SK-N-SH (cell line): Measurements from ENCODE around the gene EEF1AKMT3. TPM values are rescaled to one million over a fixed set of nuclear protein-coding genes. Genes with fewer than 3 reads are reported as not detected.

Experiments
- CTCF ChIA-PET: fragments of 300-600, 350-600 bp; formaldehyde crosslinking; extraction: SDS; loops from one replicate; lab custom pipeline; 2021; lab: Yijun Ruan, JAX
- POLR2A ChIA-PET: fragments of 350-600 bp; sonication (Branson Sonifier 250); formaldehyde crosslinking; extraction: SDS; loops from one replicate; lab custom pipeline; 2020; ENCODE audit warnings: antibody characterized with exemption, inconsistent platforms; lab: Yijun Ruan, JAX
- DNase-seq: peaks from one replicate; pipeline ENCODE4 v3.0.0; 2012
- H2AFZ ChIP-seq: fragments of 200-600 bp; sonication (generic); 2 replicates; pipeline ENCODE4 v1.8.1; 2016; ENCODE audit warnings: antibody characterized with exemption, mild to moderate bottlenecking, low read depth
- H3F3A ChIP-seq: fragments of 200-600 bp; sonication (generic); replicated peaks from 2 replicates; pipeline ENCODE3; 2016; ENCODE audit warnings: antibody characterized with exemption, mild to moderate bottlenecking; ENCODE audit not compliant: insufficient read depth
- H3K27ac ChIP-seq, 2 experiments: fragments of 200-500 bp in 1 of 2; fragments of 200-600 bp in 1 of 2; sonication (Bioruptor generic) in 1 of 2; sonication (generic), shearing (Covaris generic) in 1 of 2; 2 replicates each; pipeline versions ENCODE4 v1.5.1 to v1.6.1; 2014 to 2016; ENCODE audit warnings: low read depth in 2 of 2, inconsistent platforms in 1 of 2, low read length in 1 of 2, mild to moderate bottlenecking in 1 of 2, mixed read lengths in 1 of 2
- H3K27me3 ChIP-seq: fragments of 200-600 bp; sonication (generic), shearing (Covaris generic); 2 replicates; pipeline ENCODE4 v1.6.1; 2016; ENCODE audit warnings: mixed run types; ENCODE audit not compliant: insufficient read depth
- H3K36me3 ChIP-seq, 2 experiments: fragments of 200-500 bp in 1 of 2; fragments of 200-600 bp in 1 of 2; sonication (Bioruptor generic) in 1 of 2; sonication (generic) in 1 of 2; replicated peaks in 1 of 2; 2 replicates each; pipeline versions ENCODE3 to v1.5.1; 2014 to 2016; ENCODE audit warnings: low read length in 1 of 2, mild to moderate bottlenecking in 1 of 2; ENCODE audit not compliant: insufficient read depth in 2 of 2, control insufficient read depth in 1 of 2
- H3K4me1 ChIP-seq, 2 experiments: fragments of 200-500 bp in 1 of 2; fragments of 200-600 bp in 1 of 2; sonication (Bioruptor generic) in 1 of 2; sonication (generic), shearing (Covaris generic) in 1 of 2; 2 replicates each; pipeline versions ENCODE4 v1.5.1 to v1.6.1; 2014 to 2016; ENCODE audit warnings: low read depth in 1 of 2, low read length in 1 of 2, mixed run types in 1 of 2; ENCODE audit not compliant: insufficient read depth in 2 of 2, control insufficient read depth in 1 of 2
- H3K4me2 ChIP-seq: fragments of 200-600 bp; sonication (generic), shearing (Covaris generic); 2 replicates; pipeline ENCODE4 v1.6.1; 2017; ENCODE audit warnings: mixed run types
- H3K4me3 ChIP-seq, 2 experiments: fragments of 200-500 bp in 1 of 2; fragments of 200-600 bp in 1 of 2; sonication (Bioruptor generic) in 1 of 2; sonication (generic), shearing (Covaris generic) in 1 of 2; 2 replicates each; pipeline versions ENCODE4 v1.5.1 to v1.8.1; 2014 to 2016; ENCODE audit warnings: low read depth in 2 of 2, inconsistent platforms in 1 of 2, low read length in 1 of 2, mild to moderate bottlenecking in 1 of 2, mixed read lengths in 1 of 2, moderate library complexity in 1 of 2
- H3K79me2 ChIP-seq: fragments of 200-600 bp; sonication (generic); 2 replicates; pipeline ENCODE4 v1.8.1; 2017; ENCODE audit warnings: mild to moderate bottlenecking; ENCODE audit not compliant: insufficient read depth
- H3K9ac ChIP-seq: fragments of 200-600 bp; sonication (generic); 2 replicates; pipeline ENCODE4 v1.6.1; 2017; ENCODE audit warnings: mixed run types
- H3K9me2 ChIP-seq: fragments of 200-600 bp; sonication (generic); 2 replicates; pipeline ENCODE4 v1.6.1; 2017; ENCODE audit warnings: mixed run types
- H3K9me3 ChIP-seq: fragments of 200-600 bp; sonication (generic); 2 replicates; pipeline ENCODE4 v1.6.1; 2017; ENCODE audit warnings: mixed run types, mild to moderate bottlenecking, moderate library complexity
- H4K20me1 ChIP-seq: fragments of 200-600 bp; sonication (generic); 2 replicates; pipeline ENCODE4 v1.6.1; 2017; ENCODE audit warnings: mild to moderate bottlenecking, mixed run types; ENCODE audit not compliant: insufficient read depth
- CTCF ChIP-seq: fragments of 200-600 bp; sonication (generic); IDR thresholded peaks from 2 replicates; pipeline ENCODE4 v1.6.1; 2017; ENCODE audit warnings: antibody characterized with exemption, mild to moderate bottlenecking, moderate library complexity
- ELF1 ChIP-seq: IDR thresholded peaks from 2 replicates; pipeline ENCODE4 v1.4.0; 2012
- FOSL2 ChIP-seq: IDR thresholded peaks from 2 replicates; pipeline ENCODE4 v1.4.0; 2012; ENCODE audit warnings: low read depth, mild to moderate bottlenecking, moderate library complexity, borderline replicate concordance
- FOXJ3 ChIP-seq: sonication (generic); formaldehyde crosslinking; IDR thresholded peaks from 2 replicates; pipeline ENCODE4 v1.5.1; 2020; ENCODE audit warnings: mild to moderate bottlenecking, missing genetic modification reagents
- FOXM1 ChIP-seq: IDR thresholded peaks from 2 replicates; pipeline ENCODE4 v1.4.0; 2012; ENCODE audit warnings: low read depth, mild to moderate bottlenecking
- IRF3 ChIP-seq: fragments of 150-350 bp; IDR thresholded peaks from 2 replicates; pipeline ENCODE4 v1.6.1; 2016; ENCODE audit warnings: mild to moderate bottlenecking, low read depth, low read length
- JUND ChIP-seq: IDR thresholded peaks from 2 replicates; pipeline ENCODE4 v1.4.0; 2012
- PBX3 ChIP-seq: IDR thresholded peaks from 2 replicates; pipeline ENCODE4; 2012
- POLR2AphosphoS5 ChIP-seq: IDR thresholded peaks from 2 replicates; pipeline ENCODE4 v1.6.1; 2012; ENCODE audit warnings: low read depth, low read length
- RAD21 ChIP-seq: IDR thresholded peaks from 2 replicates; pipeline ENCODE4 v1.6.1; 2012; ENCODE audit warnings: mild to moderate bottlenecking, low read length
- REST ChIP-seq: IDR thresholded peaks from 2 replicates; pipeline ENCODE4 v1.6.1; 2012; ENCODE audit warnings: mild to moderate bottlenecking, low read depth, low read length, moderate library complexity
- RXRA ChIP-seq: IDR thresholded peaks from 2 replicates; pipeline ENCODE4 v1.4.0; 2012; ENCODE audit warnings: low read depth, mild to moderate bottlenecking, borderline replicate concordance
- TCF12 ChIP-seq: IDR thresholded peaks from 2 replicates; pipeline ENCODE4 v1.4.0; 2012
- USF1 ChIP-seq: IDR thresholded peaks from 2 replicates; pipeline ENCODE4 v1.4.0; 2012; ENCODE audit warnings: low read depth, borderline replicate concordance
- YY1 ChIP-seq: IDR thresholded peaks from 2 replicates; pipeline ENCODE4 v1.4.0; 2012; ENCODE audit warnings: low read depth, mild to moderate bottlenecking
- ZBTB33 ChIP-seq: IDR thresholded peaks from 2 replicates; pipeline ENCODE4 v1.4.0; 2012; ENCODE audit warnings: low read depth, borderline replicate concordance
- WGBS: methylation state at CpG from one replicate; pipeline ENCODE4 v1.1.6; 2017; ENCODE audit warnings: low lambda C conversion rate; 5-methylcytosine and 5-hydroxymethylcytosine counted together
- polyA plus RNA-seq, 3 experiments: library from polyadenylated mRNA; depleted of rRNA; stranded (reverse); fragments of >200 nt; gene quantifications; 2 replicates each; pipeline ENCODE4 v1.2.3, GENCODE V29; 2012

EEF1AKMT3 gene
- polyA plus RNA-seq, 1 of the 3 experiments (the other 2 are of a cell fraction), result 10.3 TPM

- POLR2A ChIA-PET, result no interaction called here
- no peak overlapping the region for H3K4me2 ChIP-seq
- DNase-seq, result no peak
- H3K27ac ChIP-seq, result no peak overlapping the region
- H3K4me1 ChIP-seq, result peaks cover 6 to 24% of the 10 kb centered on the region in 2 experiments
- no peak overlapping the region for H3K9ac ChIP-seq
- no peak overlapping the region for H3K4me3 ChIP-seq
- peaks cover 25% of the 10 kb centered on the region for H3F3A ChIP-seq
- no peaks in the 10 kb centered on the region for H3K9me2 ChIP-seq
- no peaks in the 10 kb centered on the region; the same call in 1 of the 2 replicates for H3K79me2 ChIP-seq
- no peak overlapping the region for H2AFZ ChIP-seq
- peaks cover 7% of the 10 kb centered on the region for H4K20me1 ChIP-seq
- no peak for TF ChIP-seq POLR2AphosphoS5
- TF ChIP-seq FOSL2, result no peak
- TF ChIP-seq YY1, result no peak
- no peak for TF ChIP-seq USF1
- no peak for TF ChIP-seq IRF3
- no peak for TF ChIP-seq FOXM1
- TF ChIP-seq JUND, result no peak
- no peak for TF ChIP-seq ELF1
- no peak for TF ChIP-seq CTCF
- TF ChIP-seq RXRA, result no peak
- no peak for TF ChIP-seq TCF12
- H3K9me3 ChIP-seq, result no peaks in the 10 kb centered on the region
- no peaks in the 10 kb centered on the region for H3K27me3 ChIP-seq
- CTCF ChIA-PET, result no interaction called here
- H3K36me3 ChIP-seq, result peaks cover 3 to 20% of the 10 kb centered on the region in 2 experiments
- WGBS, result 79% methylated on average over 4 of the region's 4 CpGs
These were observed 14.6 kb upstream of the EEF1AKMT3 start for GRCh38 chr12:57757771-57758170.

- ChIA-PET POLR2A (interaction anchor here (0.9 to 1.4 kb wide), 2 partner anchors 10 to 13 kb away, joined by 3 to 5 read pairs; partner anchors contain the start of genes EEF1AKMT3 and METTL1), CTCF (interaction anchor here (0.8 to 2.0 kb wide), 10 partner anchors 9 to 175 kb away, joined by 3 to 11 read pairs (median 4); partner anchors contain the start of genes TSFM and TSPAN31)
- 93% methylated on average over 22 of the region's 25 CpGs for WGBS
- Histone ChIP-seq H2AFZ (no peak overlapping the region), H3F3A (peaks cover 15% of the 10 kb centered on the region), H3K9me2 (no peaks in the 10 kb centered on the region), H3K27ac (no peak overlapping the region), H3K9me3 (no peaks in the 10 kb centered on the region), H3K27me3 (no peaks in the 10 kb centered on the region), H4K20me1 (peaks cover 7% of the 10 kb centered on the region), H3K9ac (no peak overlapping the region), H3K4me2 (no peak overlapping the region), H3K36me3 (peaks cover 3 to 20% of the 10 kb centered on the region in 2 experiments), H3K79me2 (no peaks in the 10 kb centered on the region; the same call in 1 of the 2 replicates), H3K4me1 (peaks cover 0 to 19% of the 10 kb centered on the region in 2 experiments; a peak in 3 of 4 replicates), H3K4me3 (no peak overlapping the region)
- DNase-seq, result no peak
- TF ChIP-seq ZBTB33 (no peak), PBX3 (no peak), POLR2AphosphoS5 (no peak), RAD21 (no peak), FOXJ3 (CRISPR knock-in tag) (no peak), REST (no peak)
These were observed 13.7 kb upstream of the EEF1AKMT3 start for GRCh38 chr12:57758552-57759359.
